ENCODE measurements around the gene LMO1. TPM values are rescaled to one million over a fixed set of nuclear protein-coding genes. Genes with fewer than 3 reads are reported as not detected.

LMO1 gene
- total RNA-seq, 1 experiment from 2014 or later = 1.7 TPM

- DNase-seq (ENCODE audit: low spot score) = no peak
Measured at GRCh38 chr11:8242499-8243280, 21.0 kb downstream of the LMO1 start.

DNA sequence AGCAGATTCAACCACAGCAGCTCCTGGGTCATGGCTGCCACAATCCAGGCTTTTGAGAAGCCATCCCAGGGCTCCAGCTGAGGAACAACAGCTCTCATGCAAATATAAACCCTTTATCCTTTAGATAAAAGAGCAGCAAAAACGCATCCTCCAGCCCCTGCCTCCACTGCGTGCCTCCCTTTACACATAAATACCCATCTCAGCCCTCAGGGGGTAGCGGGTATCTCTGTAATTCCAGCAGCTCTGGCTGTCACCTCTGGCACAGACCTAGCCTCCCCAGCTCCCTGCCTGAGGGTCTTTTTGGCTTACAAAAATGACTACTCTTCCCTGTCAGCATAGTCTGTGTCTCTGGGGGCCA, 21.6 kb downstream of the LMO1 start:
- no peak for DNase-seq (ENCODE audit: low spot score)

DNA sequence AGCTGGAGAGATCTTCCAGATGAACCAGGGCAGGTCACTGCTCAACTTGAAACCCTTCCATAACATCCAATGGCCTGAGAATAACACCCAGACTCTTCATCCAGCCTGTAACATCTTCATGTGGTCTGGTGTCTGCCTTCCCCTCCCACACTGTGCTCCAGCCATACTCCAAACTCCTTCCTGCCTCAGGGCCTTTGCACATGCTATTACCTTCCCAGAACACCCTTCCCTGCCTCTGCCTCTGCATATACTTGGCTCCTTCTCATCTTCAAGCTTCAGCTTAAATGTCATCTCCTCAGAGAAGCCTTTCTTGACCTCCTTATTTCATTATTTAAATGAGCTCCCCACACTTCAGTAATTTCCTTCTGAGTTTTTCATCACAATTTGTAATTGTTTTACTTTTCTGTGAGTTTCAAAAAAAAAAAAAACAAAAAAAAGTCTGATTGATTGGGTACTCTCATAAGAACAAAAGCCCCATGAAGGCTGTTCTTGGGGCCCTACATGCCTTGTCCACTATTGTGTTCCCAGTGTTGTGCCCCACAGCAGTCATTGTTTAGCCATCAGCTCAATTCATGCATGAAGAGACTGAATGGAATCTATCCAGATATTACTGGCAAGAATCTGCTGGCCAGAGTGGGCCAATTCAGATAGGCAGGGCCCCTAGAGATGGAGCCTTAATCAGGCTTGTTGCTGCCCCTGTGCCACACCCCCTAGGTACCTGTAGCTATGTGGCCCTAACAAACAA, 22.1 kb downstream of the LMO1 start:
- DNase-seq (ENCODE audit: low spot score) = no peak

- DNase-seq (ENCODE audit: low spot score) = no peak
Measured at GRCh38 chr11:8239536-8240228, 24.0 kb downstream of the LMO1 start.

- no peak for DNase-seq (ENCODE audit: low spot score)
Measured at GRCh38 chr11:8239040-8239439, 24.6 kb downstream of the LMO1 start.

GRCh38 chr11:8237453-8237852, 26.2 kb downstream of the LMO1 start:
- no peak for DNase-seq (ENCODE audit: low spot score)

GRCh38 chr11:8235925-8236324, 27.8 kb downstream of the LMO1 start:
- DNase-seq (ENCODE audit: low spot score) = peak; percentile 19

DNA sequence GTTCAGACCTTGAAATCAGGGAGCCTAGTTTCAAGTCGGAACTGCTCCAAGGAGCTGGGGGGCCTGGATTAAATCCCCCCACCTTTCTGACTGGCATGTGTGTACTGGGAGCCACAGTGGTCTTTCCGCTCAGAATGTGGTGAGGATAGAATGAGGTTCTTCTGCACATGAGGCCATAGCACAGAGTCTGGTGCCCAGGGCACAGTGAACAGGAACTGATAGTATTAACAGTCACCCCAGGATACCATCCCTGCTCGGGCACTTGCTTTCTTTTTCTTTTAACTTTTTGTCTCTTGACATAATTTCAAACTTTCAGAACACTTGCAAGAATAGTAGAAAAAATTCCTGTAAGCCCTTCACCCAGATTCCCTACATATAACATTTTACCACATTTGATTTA, 28.8 kb downstream of the LMO1 start:
- DNase-seq (ENCODE audit: low spot score) = no peak

GRCh38 chr11:8234425-8234821, 29.3 kb downstream of the LMO1 start:
- peak; percentile 79 for DNase-seq (ENCODE audit: low spot score)

DNA sequence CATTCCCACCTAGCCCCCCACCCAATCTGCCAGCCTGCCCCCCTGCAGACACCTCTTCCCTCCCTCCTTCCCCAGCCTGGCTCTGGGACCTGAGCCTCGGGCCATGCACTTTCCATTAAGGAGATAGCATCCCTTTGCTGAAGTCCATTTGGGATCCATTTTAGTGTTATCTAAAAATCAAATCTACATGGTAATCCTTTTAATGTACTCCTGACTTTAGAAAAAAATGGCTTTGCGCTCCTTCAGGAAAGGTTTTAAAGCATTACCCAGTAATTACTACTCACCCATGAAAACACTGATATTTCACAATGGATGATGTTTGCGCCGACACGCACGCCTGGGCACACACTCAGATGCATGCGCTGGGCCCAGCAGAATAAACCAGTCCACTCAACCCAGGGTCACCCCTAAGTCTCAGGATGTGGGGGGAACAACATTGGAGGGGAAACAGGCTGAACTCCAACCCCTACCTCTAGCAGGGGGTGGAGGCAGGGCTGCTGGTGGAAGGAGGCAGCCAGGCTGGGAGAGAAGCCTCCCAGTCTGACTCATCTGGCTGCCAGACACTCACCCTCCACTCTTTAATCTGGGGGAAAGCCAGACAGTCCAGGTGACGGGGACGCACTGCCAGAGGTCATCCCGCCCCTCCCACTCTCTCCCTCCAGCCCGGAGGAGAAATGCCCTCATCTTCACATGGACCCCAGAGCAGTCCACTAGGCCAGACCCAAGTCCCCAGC, 29.8 kb downstream of the LMO1 start:
- DNase-seq (ENCODE audit: low spot score) = peak; percentile 87

- no peak for DNase-seq (ENCODE audit: low spot score)
Measured at GRCh38 chr11:8232849-8233606, 30.6 kb downstream of the LMO1 start.

- no peak for DNase-seq (ENCODE audit: low spot score)
Measured at GRCh38 chr11:8232414-8232813, 31.3 kb downstream of the LMO1 start.

DNA sequence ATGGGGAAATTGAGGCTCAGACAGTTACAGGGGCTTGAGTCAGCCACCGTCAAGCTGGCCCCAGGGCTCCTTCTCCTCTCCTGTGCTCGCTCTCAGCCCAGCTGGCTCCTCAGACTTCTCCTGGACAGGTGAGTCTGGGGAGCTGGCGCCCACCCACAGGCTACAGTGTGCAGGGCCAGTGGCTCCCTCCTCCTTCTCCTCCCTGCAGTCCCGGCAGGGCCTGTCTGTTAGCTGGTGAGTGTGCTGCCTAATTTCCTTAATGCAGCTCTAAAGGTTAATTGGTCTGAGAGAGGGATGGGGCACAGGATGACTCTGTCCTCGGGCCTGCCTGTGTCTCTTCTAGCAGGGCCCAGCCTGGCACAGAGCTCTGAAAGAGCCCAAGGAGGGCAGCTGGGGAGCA, 31.7 kb downstream of the LMO1 start:
- DNase-seq (ENCODE audit: low spot score) = no peak

- DNase-seq (ENCODE audit: low spot score) = no peak
Measured at GRCh38 chr11:8230921-8231847, 32.5 kb downstream of the LMO1 start.

DNA sequence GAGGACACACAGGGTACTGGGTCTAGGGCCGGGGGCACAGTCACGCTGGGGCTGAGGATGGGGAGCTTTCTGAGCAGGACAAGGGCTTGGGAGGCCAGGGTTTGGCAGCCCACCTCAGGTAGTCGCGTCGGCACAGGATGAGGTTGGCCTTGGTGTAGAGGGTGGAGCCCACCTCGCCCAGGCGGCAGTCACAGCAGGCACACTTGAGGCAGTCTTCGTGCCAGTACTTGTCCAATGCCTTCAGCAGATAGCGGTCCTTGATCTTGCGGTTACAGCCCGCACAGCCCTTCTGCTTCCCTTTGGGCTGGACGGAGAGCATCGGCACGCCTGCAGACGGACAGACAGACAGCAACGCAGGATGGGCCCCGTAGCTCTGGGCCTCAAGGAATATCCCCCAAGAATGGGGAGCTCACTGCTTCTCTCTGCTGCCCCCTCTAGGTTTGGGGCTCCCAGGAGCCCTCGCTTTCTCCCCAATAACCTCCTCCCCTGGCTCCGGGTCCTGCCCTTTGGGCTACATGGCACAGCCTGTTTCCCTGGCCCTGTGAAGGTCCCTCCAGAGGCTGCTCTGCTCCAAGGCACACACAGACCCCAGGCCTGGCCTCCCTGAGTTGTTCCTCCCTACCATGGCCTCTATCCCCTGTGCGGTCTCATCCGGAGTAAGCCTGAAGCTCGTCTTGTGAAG, 33.4 kb downstream of the LMO1 start:
- DNase-seq (ENCODE audit: low spot score) = no peak

DNA sequence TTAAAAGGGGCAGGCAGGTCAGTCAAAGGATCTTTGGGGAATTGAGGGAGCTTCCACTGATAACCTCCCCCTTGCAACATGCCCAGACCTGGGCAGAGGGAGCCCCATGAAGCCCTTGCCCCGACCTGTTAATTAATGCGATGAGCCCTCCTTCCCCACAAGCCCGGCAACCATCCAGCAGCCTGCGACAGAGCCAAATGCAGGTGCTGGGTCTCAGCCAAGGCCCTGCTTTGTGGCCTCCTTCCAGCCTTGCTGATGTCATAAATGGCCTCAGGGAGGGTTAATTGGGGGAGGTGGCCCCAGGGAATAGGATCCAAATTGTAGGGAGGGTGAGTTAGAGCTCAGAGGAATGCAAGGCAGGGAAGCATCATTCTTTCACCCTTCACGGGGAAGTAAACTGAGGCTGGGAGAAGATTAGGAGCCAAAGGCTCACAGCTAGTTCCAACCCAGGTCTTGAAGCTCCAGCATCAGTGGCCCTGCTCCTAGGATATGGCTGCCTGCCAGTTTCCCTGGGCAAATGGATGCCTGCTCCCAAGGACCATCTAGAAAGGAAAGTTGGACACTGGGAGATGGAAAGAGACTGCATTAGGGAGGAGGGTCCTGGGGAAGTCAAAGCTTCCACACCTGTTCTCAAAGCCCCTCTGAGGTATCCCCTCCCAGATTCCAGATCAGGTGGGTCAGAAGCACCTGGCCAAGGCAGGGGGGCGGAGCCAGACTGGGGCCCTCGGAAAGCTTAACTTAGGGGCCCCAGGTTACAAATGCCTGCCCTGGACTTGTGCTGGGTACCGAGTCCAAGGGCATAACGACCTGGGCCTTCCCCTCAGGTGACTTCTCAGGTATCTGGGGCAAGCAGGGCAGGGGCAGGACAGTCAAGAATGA, 34.1 kb downstream of the LMO1 start:
- peak; percentile 63 for DNase-seq (ENCODE audit: low spot score)

DNA sequence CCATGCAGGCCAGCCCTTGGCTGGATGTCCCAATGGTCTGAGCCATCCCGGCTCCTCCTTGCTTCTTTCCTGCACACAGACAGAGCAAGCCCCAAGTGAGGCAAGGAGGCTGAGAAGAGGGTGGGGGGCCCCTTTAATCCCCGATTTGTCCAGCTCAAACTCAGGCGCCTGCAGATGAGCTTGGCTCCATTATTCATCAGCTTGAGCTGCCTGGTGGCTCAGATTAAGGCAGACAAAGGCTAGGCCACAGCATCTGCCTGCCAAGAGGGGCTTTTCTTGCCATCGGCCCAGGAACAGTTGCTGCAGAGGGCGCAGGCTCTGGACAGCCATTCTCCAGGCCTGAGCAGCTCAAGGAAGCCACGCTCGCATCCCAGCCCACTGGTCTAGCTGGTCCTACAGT, 35.4 kb downstream of the LMO1 start:
- DNase-seq (ENCODE audit: low spot score) = no peak
